ENCODE results near the gene KBTBD8.

Gene KBTBD8

DNA sequence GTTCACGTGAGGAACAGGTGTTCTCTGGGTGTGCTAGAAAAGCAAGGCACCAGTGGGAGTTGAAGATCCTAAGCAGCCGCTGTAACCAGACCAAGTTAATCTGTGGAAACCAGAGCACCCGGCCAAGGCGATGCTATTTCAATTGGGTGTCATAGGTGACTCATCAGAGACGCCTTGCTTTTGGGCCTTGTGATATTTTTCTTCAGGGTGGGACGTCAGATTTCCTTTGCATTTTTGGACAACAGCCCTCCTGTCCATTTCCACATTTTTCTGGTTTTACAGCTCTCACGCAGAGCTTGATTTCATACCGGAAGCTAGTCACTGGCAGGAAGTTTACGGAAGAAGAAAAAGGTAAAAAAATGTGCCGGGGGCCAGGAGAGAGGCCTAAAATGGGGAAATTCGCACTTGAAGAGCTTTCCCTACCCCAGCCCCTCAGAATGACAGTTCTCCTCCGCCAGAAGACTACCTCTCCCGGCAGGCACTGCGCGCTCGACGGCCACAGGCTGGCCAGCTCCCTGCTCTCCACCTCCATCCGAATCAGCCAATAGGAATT is 471 bp upstream of the KBTBD8 start:
- FAIRE-seq (no peak), DNase-seq (ENCODE audit: insufficient read length, low spot score) (no peak)
- TF ChIP-seq, protein P1, sequence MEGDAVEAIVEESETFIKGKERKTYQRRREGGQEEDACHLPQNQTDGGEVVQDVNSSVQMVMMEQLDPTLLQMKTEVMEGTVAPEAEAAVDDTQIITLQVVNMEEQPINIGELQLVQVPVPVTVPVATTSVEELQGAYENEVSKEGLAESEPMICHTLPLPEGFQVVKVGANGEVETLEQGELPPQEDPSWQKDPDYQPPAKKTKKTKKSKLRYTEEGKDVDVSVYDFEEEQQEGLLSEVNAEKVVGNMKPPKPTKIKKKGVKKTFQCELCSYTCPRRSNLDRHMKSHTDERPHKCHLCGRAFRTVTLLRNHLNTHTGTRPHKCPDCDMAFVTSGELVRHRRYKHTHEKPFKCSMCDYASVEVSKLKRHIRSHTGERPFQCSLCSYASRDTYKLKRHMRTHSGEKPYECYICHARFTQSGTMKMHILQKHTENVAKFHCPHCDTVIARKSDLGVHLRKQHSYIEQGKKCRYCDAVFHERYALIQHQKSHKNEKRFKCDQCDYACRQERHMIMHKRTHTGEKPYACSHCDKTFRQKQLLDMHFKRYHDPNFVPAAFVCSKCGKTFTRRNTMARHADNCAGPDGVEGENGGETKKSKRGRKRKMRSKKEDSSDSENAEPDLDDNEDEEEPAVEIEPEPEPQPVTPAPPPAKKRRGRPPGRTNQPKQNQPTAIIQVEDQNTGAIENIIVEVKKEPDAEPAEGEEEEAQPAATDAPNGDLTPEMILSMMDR (IDR thresholded peaks at IDR 0.05; ENCODE audit: insufficient read depth, missing control alignments) = no peak

GRCh38 chr3:66998904-66999235 is 763 bp downstream of the KBTBD8 start:
- TF ChIP-seq, protein P1 (IDR thresholded peaks at IDR 0.05; ENCODE audit: insufficient read depth, missing control alignments) = no peak
- FAIRE-seq (no peak), DNase-seq (ENCODE audit: insufficient read length, low spot score) (no peak)

GRCh38 chr3:67000009-67000408 is 1.9 kb downstream of the KBTBD8 start:
- DNase-seq (ENCODE audit: insufficient read length, low spot score) (no peak), FAIRE-seq (no peak)
- TF ChIP-seq, protein P1 (IDR thresholded peaks at IDR 0.05; ENCODE audit: insufficient read depth, missing control alignments) = no peak

DNA sequence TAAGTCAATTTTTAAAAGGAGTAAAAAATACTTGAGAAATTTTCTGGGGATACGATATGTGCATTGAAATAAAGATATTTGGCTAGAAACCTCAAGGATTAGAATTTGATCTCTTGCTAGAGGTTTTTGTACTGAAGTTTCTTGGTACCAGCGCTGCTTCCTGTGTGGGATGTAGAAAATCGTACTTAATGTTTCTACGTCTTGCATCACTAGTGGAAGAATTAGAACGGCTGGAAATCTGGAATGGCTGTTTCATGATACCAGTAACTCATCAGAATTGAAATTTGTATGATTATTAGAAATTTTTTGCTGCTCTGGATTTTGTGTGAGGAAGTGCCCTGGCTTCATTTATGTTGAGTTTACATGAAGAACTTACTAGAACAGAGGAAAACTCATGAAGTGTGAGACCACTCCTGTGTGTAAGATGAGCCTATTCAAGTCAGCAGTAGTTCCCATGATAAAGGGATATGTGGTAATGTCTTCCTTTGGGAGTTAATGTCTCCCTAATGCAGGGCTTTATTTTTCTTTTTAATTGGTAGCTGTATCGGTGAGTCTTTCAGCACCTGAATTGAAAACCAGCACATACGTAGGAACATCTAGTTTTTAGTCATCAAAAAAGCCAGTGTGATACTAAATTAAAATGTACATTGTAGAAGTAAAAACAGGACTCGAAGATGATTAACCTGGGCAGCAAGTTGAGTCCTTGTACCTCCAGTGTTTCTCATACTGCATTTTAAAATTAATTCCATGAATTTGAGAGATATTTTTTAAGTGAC is 3.2 kb downstream of the KBTBD8 start:
- FAIRE-seq (no peak), DNase-seq (ENCODE audit: insufficient read length, low spot score) (no peak)
- TF ChIP-seq, protein P1 (IDR thresholded peaks at IDR 0.05; ENCODE audit: insufficient read depth, missing control alignments) = no peak

DNA sequence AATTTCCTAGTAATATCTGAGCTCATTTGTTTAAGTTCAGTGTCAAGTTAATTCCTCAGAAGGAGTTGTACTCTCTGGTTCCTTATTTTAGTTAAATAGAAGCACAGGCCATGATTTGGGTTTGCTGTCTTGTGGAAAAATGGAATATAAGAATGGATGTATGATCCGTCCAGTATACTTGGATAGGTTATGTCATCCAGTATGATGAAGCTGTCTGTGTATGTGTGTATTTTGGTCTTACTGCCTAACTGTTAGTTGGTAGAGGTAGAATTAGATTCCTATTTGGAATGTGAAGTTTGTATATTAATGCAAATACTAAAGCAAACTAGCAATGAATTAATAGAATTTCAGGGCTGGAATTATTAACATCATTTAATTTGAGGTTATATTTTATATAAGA is 7.9 kb downstream of the KBTBD8 start:
- TF ChIP-seq, protein P1 (IDR thresholded peaks at IDR 0.05; ENCODE audit: insufficient read depth, missing control alignments) = no peak
- DNase-seq (ENCODE audit: insufficient read length, low spot score) (no peak), FAIRE-seq (no peak)

- DNase-seq (ENCODE audit: insufficient read length, low spot score) = no peak
- FAIRE-seq = no peak
These were observed 8.4 kb downstream of the KBTBD8 start for GRCh38 chr3:67006460-67006859.

DNA sequence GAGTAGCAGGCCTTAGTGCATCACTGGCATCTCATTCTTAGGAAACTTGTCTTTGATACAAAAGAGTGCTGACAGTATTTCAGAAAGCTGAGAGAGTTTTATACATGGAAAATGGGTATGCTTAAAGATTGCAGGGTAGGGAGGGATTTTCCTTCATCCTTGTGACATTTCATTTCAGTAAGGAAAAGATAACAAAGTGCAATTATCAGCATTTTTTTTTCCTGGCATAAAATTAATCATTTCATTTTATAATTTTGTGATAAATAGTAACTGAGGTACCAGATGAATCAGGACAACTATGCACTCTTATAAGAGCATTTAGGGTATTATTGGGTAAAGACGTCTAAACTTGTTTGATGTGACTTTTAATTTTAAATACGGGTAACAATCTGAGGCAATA is 10.3 kb downstream of the KBTBD8 start:
- TF ChIP-seq, protein P1 (IDR thresholded peaks at IDR 0.05; ENCODE audit: insufficient read depth, missing control alignments) = no peak
- no peak for DNase-seq (ENCODE audit: insufficient read length, low spot score)
- FAIRE-seq = no peak

More at GRCh38 chr3:67006460-67006859, 8.4 kb downstream of the KBTBD8 start:
- TF ChIP-seq, protein P1 (IDR thresholded peaks at IDR 0.05; ENCODE audit: insufficient read depth, missing control alignments) = no peak
